ENCODE data around the gene FPR2. TPM values are rescaled to one million over a fixed set of nuclear protein-coding genes. Genes with fewer than 3 reads are reported as not detected.

The FPR2 gene
- polyA plus RNA-seq, 1 donor from 2014 or later: not detected

DNA sequence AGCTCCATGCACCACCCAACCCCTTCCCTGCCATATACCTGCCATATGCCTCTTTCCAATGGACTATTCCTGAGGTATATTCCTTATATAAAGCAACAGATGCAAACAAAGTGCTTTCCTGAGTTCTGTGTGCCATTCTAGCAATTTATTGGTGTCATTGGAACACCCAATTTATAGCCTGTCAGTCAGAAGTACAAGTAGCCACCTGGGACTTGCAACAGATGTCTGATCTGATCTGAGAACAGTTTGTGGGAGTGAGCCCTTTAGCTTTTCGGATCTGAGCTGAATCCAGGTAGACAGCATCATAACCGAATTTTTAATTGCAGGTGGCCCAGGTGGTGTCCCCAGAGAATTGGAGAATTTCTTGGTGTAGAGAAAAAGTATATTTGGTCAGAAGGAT lies 33.0 kb downstream of the FPR2 start:
- Histone ChIP-seq H2AFZ (ENCODE audit: low read depth, low read length) (no peak overlapping the region), H3K9me2 (ENCODE audit: insufficient read depth, low read length) (no peaks in the 10 kb centered on the region), H3K79me2 (replicated peaks; ENCODE audit: insufficient read depth, low read length) (no peaks in the 10 kb centered on the region), H3K4me3 (ENCODE audit: low read length) (no peak overlapping the region), H3K9me3 (ENCODE audit: low read length) (peaks cover 5% of the 10 kb centered on the region), H3K4me2 (ENCODE audit: low read length) (no peak overlapping the region), H3K27ac (ENCODE audit: low read length) (no peak overlapping the region), H3K9ac (ENCODE audit: low read length) (no peak overlapping the region), H3K27me3 (ENCODE audit: insufficient read depth, low read depth, low read length) (no peaks in the 10 kb centered on the region), H3F3A (ENCODE audit: insufficient read depth, low read length, poor library complexity, severe bottlenecking) (no peaks in the 10 kb centered on the region), H4K20me1 (ENCODE audit: insufficient read depth) (no peaks in the 10 kb centered on the region), H3K36me3 (ENCODE audit: insufficient read depth, low read length) (no peaks in the 10 kb centered on the region)
- TF ChIP-seq EP300 (conservative IDR thresholded peaks at IDR 0.05; ENCODE audit: poor library complexity, severe bottlenecking) (no peak), POLR2AphosphoS5 (IDR thresholded peaks at IDR 0.05) (no peak), MXI1 (conservative IDR thresholded peaks at IDR 0.05; ENCODE audit: poor library complexity, severe bottlenecking) (no peak), REST (IDR thresholded peaks at IDR 0.05; ENCODE audit: borderline replicate concordance) (no peak), EZH2 (IDR thresholded peaks at IDR 0.05; ENCODE audit: borderline replicate concordance, insufficient read depth, low read length, poor library complexity, severe bottlenecking) (no peak), TAF1 (IDR thresholded peaks at IDR 0.05; ENCODE audit: low read depth) (no peak), RAD21 (conservative IDR thresholded peaks at IDR 0.05) (no peak), SMC3 (conservative IDR thresholded peaks at IDR 0.05; ENCODE audit: poor library complexity) (no peak)
- TF ChIP-seq, protein P1, sequence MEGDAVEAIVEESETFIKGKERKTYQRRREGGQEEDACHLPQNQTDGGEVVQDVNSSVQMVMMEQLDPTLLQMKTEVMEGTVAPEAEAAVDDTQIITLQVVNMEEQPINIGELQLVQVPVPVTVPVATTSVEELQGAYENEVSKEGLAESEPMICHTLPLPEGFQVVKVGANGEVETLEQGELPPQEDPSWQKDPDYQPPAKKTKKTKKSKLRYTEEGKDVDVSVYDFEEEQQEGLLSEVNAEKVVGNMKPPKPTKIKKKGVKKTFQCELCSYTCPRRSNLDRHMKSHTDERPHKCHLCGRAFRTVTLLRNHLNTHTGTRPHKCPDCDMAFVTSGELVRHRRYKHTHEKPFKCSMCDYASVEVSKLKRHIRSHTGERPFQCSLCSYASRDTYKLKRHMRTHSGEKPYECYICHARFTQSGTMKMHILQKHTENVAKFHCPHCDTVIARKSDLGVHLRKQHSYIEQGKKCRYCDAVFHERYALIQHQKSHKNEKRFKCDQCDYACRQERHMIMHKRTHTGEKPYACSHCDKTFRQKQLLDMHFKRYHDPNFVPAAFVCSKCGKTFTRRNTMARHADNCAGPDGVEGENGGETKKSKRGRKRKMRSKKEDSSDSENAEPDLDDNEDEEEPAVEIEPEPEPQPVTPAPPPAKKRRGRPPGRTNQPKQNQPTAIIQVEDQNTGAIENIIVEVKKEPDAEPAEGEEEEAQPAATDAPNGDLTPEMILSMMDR (IDR thresholded peaks at IDR 0.05; ENCODE audit: poor library complexity, severe bottlenecking): no peak

- H3K4me3 ChIP-seq (ENCODE audit: low read length): no peak within 1 kb of the TSS
- H3K9me3 ChIP-seq (ENCODE audit: low read length): peaks cover 5% of the 10 kb centered on the region
- no peak within 1 kb of the TSS for H3K9ac ChIP-seq (ENCODE audit: low read length)
- no peaks in the 10 kb centered on the region for H3K9me2 ChIP-seq (ENCODE audit: insufficient read depth, low read length)
- no peak within 1 kb of the TSS for H3K27ac ChIP-seq (ENCODE audit: low read length)
- no peak within 1 kb of the TSS for H2AFZ ChIP-seq (ENCODE audit: low read depth, low read length)
- H3K79me2 ChIP-seq (replicated peaks; ENCODE audit: insufficient read depth, low read length): no peaks in the 10 kb centered on the region
- H3K36me3 ChIP-seq (ENCODE audit: insufficient read depth, low read length): no peaks in the 10 kb centered on the region
- no peaks in the 10 kb centered on the region for H4K20me1 ChIP-seq (ENCODE audit: insufficient read depth)
- no peak within 1 kb of the TSS for H3K4me2 ChIP-seq (ENCODE audit: low read length)
- no peaks in the 10 kb centered on the region for H3K27me3 ChIP-seq (ENCODE audit: insufficient read depth, low read depth, low read length)
- TF ChIP-seq MXI1 (conservative IDR thresholded peaks at IDR 0.05; ENCODE audit: poor library complexity, severe bottlenecking) (no peak), EP300 (conservative IDR thresholded peaks at IDR 0.05; ENCODE audit: poor library complexity, severe bottlenecking) (no peak), RAD21 (conservative IDR thresholded peaks at IDR 0.05) (no peak), EZH2 (IDR thresholded peaks at IDR 0.05; ENCODE audit: borderline replicate concordance, insufficient read depth, low read length, poor library complexity, severe bottlenecking) (no peak), REST (IDR thresholded peaks at IDR 0.05; ENCODE audit: borderline replicate concordance) (no peak), POLR2AphosphoS5 (IDR thresholded peaks at IDR 0.05) (no peak), SMC3 (conservative IDR thresholded peaks at IDR 0.05; ENCODE audit: poor library complexity) (no peak)
- H3F3A ChIP-seq (ENCODE audit: insufficient read depth, low read length, poor library complexity, severe bottlenecking): no peaks in the 10 kb centered on the region
Observed at GRCh38 chr19:51794885-51795490, 34.0 kb downstream of the FPR2 start, which contains the start of gene FPR3. FPR3 (plus strand) TSS chr19:51795157; CDS start chr19:51823749, 28,592 bp downstream.
